ENCODE data around the gene RNF20. TPM values are rescaled to one million over a fixed set of nuclear protein-coding genes. Genes with fewer than 3 reads are reported as not detected.

RNF20 gene
- total and polyA plus RNA-seq, 7 experiments from 2014 or later: 30.5 to 67.8 (median 45.9) TPM

GRCh38 chr9:101528015-101528414, 5.6 kb upstream of the RNF20 start:
- ATAC-seq (no peak), DNase-seq (no peak)
- no peaks in the 10 kb centered on the region for H3K36me3 ChIP-seq (ENCODE audit: control insufficient read depth in 2 of 3, insufficient read depth in 3 of 3, low read length in 3 of 3)
- H3K4me1 ChIP-seq (ENCODE audit: control insufficient read depth in 2 of 2, insufficient read depth in 2 of 2, low read length in 2 of 2): peaks cover 0 to 2% of the 10 kb centered on the region in 2 donors
- Mint-ChIP-seq H3K27ac (peak overlapping the region in 1 of 9 donors; percentile 8), H3K4me3 (no peak overlapping the region), H3K9me3 (no peaks in the 10 kb centered on the region), H3K36me3 (peaks cover 0 to 4% (median 0%) of the 10 kb centered on the region in 5 donors), H3K27me3 (peaks cover 17 to 30% (median 28%) of the 10 kb centered on the region in 5 donors), H3K4me1 (peaks cover 0 to 7% (median 4%) of the 10 kb centered on the region in 7 donors)
- ChIA-PET CTCF (interaction anchor here (0.8 to 2.1 kb wide), 2 partner anchors 66 to 67 kb away, joined by 3 to 11 read pairs; no protein-coding TSS in a partner anchor), POLR2A (no interaction called here)
- H3K4me3 ChIP-seq (ENCODE audit: low read length): no peak overlapping the region
- H3K9me3 ChIP-seq (ENCODE audit: control insufficient read depth in 2 of 3, low read length in 3 of 3): no peaks in the 10 kb centered on the region
- no peak overlapping the region for H3K27ac ChIP-seq (ENCODE audit: low read depth, low read length)
- intact Hi-C loops (cut with micrococcal nuclease): no loop called here
- no peaks in the 10 kb centered on the region for H3K27me3 ChIP-seq (ENCODE audit: control insufficient read depth in 2 of 2, insufficient read depth in 2 of 2, low read length in 2 of 2)

- Histone ChIP-seq H3K36me3 (ENCODE audit: control insufficient read depth in 2 of 3, insufficient read depth in 3 of 3, low read length in 3 of 3) (no peaks in the 10 kb centered on the region), H3K27ac (ENCODE audit: low read depth, low read length) (no peak overlapping the region), H3K4me3 (ENCODE audit: low read length) (no peak overlapping the region), H3K4me1 (ENCODE audit: control insufficient read depth in 2 of 2, insufficient read depth in 2 of 2, low read length in 2 of 2) (peaks cover 1 to 8% of the 10 kb centered on the region in 2 donors), H3K9me3 (ENCODE audit: control insufficient read depth in 2 of 3, low read length in 3 of 3) (no peaks in the 10 kb centered on the region), H3K27me3 (ENCODE audit: control insufficient read depth in 2 of 2, insufficient read depth in 2 of 2, low read length in 2 of 2) (no peaks in the 10 kb centered on the region)
- ChIA-PET CTCF (interaction anchor here (0.6 to 2.5 kb wide), 5 partner anchors 43 to 129 kb away, joined by 4 to 11 read pairs (median 4); no protein-coding TSS in a partner anchor), POLR2A (interaction anchor here (0.6 kb wide), 1 partner anchor 46 kb away, joined by 3 read pairs; no protein-coding TSS in a partner anchor)
- Mint-ChIP-seq H3K27ac (no peak overlapping the region), H3K27me3 (peaks cover 0 to 11% (median 7%) of the 10 kb centered on the region in 5 donors), H3K4me3 (no peak overlapping the region), H3K4me1 (peaks cover under 1 to 19% (median 15%) of the 10 kb centered on the region in 7 donors), H3K9me3 (no peaks in the 10 kb centered on the region), H3K36me3 (no peaks in the 10 kb centered on the region)
- DNase-seq: peak in 8 of 9 donors; percentile 34 to 61 (median 56)
- intact Hi-C loops (cut with micrococcal nuclease): loop anchor here (1.0 to 5.0 kb wide), 7 partner anchors 37 to 1178 kb away; partner anchors contain the start of gene TEX10 (in 1 of the 2)
- ATAC-seq: peak; percentile 58
These were observed 3.5 kb upstream of the RNF20 start for GRCh38 chr9:101530076-101530711.

DNA sequence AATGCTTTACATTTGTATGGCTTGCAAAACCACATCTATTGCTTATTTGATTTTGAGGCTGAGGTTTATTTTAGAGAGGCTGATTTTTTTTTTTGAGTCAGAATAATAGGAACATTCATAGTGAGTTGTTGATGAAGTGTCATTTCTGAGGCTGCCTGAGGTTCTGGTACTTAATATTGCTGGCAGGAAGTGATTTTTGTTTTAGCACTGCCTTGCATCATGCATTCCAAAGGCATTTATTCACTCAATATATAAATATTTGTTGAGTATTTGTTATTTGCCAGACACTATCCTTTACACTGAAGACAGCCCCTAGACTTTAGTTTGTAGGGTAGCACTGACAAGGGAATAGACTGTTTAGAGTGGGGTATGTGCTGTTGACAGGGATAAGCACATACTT, 2.7 kb downstream of the RNF20 start:
- H3K4me3 Mint-ChIP-seq: peak overlapping the region in 7 of 10 donors; percentile 26 to 92 (median 36)
- DNase-seq (no peak), ATAC-seq (no peak)
- Histone ChIP-seq H3K27me3 (ENCODE audit: control insufficient read depth in 2 of 2, insufficient read depth in 2 of 2, low read length in 2 of 2) (no peaks in the 10 kb centered on the region), H3K4me3 (ENCODE audit: low read length) (no peak overlapping the region), H3K36me3 (ENCODE audit: control insufficient read depth in 2 of 3, insufficient read depth in 3 of 3, low read length in 3 of 3) (peaks cover 0 to 49% (median 6%) of the 10 kb centered on the region in 3 experiments), H3K9me3 (ENCODE audit: control insufficient read depth in 2 of 3, low read length in 3 of 3) (no peaks in the 10 kb centered on the region), H3K27ac (ENCODE audit: low read depth, low read length) (no peak overlapping the region), H3K4me1 (ENCODE audit: control insufficient read depth in 2 of 2, insufficient read depth in 2 of 2, low read length in 2 of 2) (peaks cover 20 to 24% of the 10 kb centered on the region in 2 donors)
- CTCF ChIA-PET: interaction anchor here (0.7 to 2.0 kb wide), 2 partner anchors 31 to 38 kb away, joined by 3 to 7 read pairs; no protein-coding TSS in a partner anchor
- H3K9me3 Mint-ChIP-seq: no peaks in the 10 kb centered on the region
- POLR2A ChIA-PET: interaction anchor here (1.1 to 1.8 kb wide), 3 partner anchors 31 to 138 kb away, joined by 3 to 4 read pairs (median 3); partner anchors contain the start of genes MRPL50 and ZNF189
- H3K36me3 Mint-ChIP-seq: peaks cover 0 to 9% (median 5%) of the 10 kb centered on the region in 5 donors
- H3K27me3 Mint-ChIP-seq: peaks cover 0 to 3% (median 0%) of the 10 kb centered on the region in 5 donors
- H3K4me1 Mint-ChIP-seq: peaks cover 14 to 23% (median 16%) of the 10 kb centered on the region in 7 donors
- intact Hi-C loops (cut with micrococcal nuclease): no loop called here
- H3K27ac Mint-ChIP-seq: no peak overlapping the region

- POLR2A ChIA-PET: interaction anchor here (0.6 to 1.8 kb wide), 3 partner anchors 31 to 139 kb away, joined by 3 to 4 read pairs (median 4); partner anchors contain the start of genes MRPL50 and ZNF189
- H3K27ac Mint-ChIP-seq: no peak overlapping the region
- Histone ChIP-seq H3K4me1 (ENCODE audit: control insufficient read depth in 2 of 2, insufficient read depth in 2 of 2, low read length in 2 of 2) (peaks cover 20 to 24% of the 10 kb centered on the region in 2 donors), H3K27me3 (ENCODE audit: control insufficient read depth in 2 of 2, insufficient read depth in 2 of 2, low read length in 2 of 2) (no peaks in the 10 kb centered on the region), H3K36me3 (ENCODE audit: control insufficient read depth in 2 of 3, insufficient read depth in 3 of 3, low read length in 3 of 3) (peaks cover 0 to 50% (median 8%) of the 10 kb centered on the region in 3 experiments), H3K27ac (ENCODE audit: low read depth, low read length) (no peak overlapping the region), H3K9me3 (ENCODE audit: control insufficient read depth in 2 of 3, low read length in 3 of 3) (no peaks in the 10 kb centered on the region), H3K4me3 (ENCODE audit: low read length) (no peak overlapping the region)
- CTCF ChIA-PET: interaction anchor here (0.7 to 2.0 kb wide), 2 partner anchors 30 to 150 kb away, joined by 4 to 7 read pairs; no protein-coding TSS in a partner anchor
- no peaks in the 10 kb centered on the region for H3K9me3 Mint-ChIP-seq
- no peaks in the 10 kb centered on the region for H3K27me3 Mint-ChIP-seq
- peaks cover 0 to 9% (median 5%) of the 10 kb centered on the region in 5 donors for H3K36me3 Mint-ChIP-seq
- no peak overlapping the region for H3K4me3 Mint-ChIP-seq
- ATAC-seq: no peak
- peak in 5 of 9 donors; percentile 8 to 24 (median 12) for DNase-seq
- H3K4me1 Mint-ChIP-seq: peaks cover 14 to 23% (median 16%) of the 10 kb centered on the region in 7 donors
- intact Hi-C loops (cut with micrococcal nuclease): no loop called here
These were observed 3.3 kb downstream of the RNF20 start for GRCh38 chr9:101536938-101537337.

GRCh38 chr9:101540069-101540468, 6.4 kb downstream of the RNF20 start:
- Mint-ChIP-seq H3K4me3 (peak overlapping the region in 1 of 10 donors; percentile 41), H3K4me1 (peaks cover 0 to 14% (median 4%) of the 10 kb centered on the region in 7 donors), H3K27me3 (no peaks in the 10 kb centered on the region), H3K27ac (no peak overlapping the region), H3K36me3 (peaks cover 5 to 9% (median 9%) of the 10 kb centered on the region in 5 donors), H3K9me3 (no peaks in the 10 kb centered on the region)
- ChIA-PET CTCF (no interaction called here), POLR2A (interaction anchor here (0.7 to 1.1 kb wide), 2 partner anchors 32 to 36 kb away, joined by 3 read pairs; no protein-coding TSS in a partner anchor)
- no peak overlapping the region for H3K4me3 ChIP-seq (ENCODE audit: low read length)
- H3K9me3 ChIP-seq (ENCODE audit: control insufficient read depth in 2 of 3, low read length in 3 of 3): no peaks in the 10 kb centered on the region
- intact Hi-C loops (cut with micrococcal nuclease): no loop called here
- DNase-seq: no peak
- no peaks in the 10 kb centered on the region for H3K27me3 ChIP-seq (ENCODE audit: control insufficient read depth in 2 of 2, insufficient read depth in 2 of 2, low read length in 2 of 2)
- no peak overlapping the region for H3K27ac ChIP-seq (ENCODE audit: low read depth, low read length)
- peaks cover 7 to 71% (median 15%) of the 10 kb centered on the region in 3 experiments for H3K36me3 ChIP-seq (ENCODE audit: control insufficient read depth in 2 of 3, insufficient read depth in 3 of 3, low read length in 3 of 3)
- ATAC-seq: no peak
- H3K4me1 ChIP-seq (ENCODE audit: control insufficient read depth in 2 of 2, insufficient read depth in 2 of 2, low read length in 2 of 2): peaks cover 13 to 24% of the 10 kb centered on the region in 2 donors

- no peak overlapping the region for H3K27ac ChIP-seq (ENCODE audit: low read depth, low read length)
- ChIA-PET POLR2A (no interaction called here), CTCF (interaction anchor here (0.6 kb wide), 1 partner anchor 8 kb away, joined by 3 read pairs; no protein-coding TSS in a partner anchor)
- Mint-ChIP-seq H3K27ac (no peak overlapping the region), H3K27me3 (no peaks in the 10 kb centered on the region), H3K9me3 (no peaks in the 10 kb centered on the region), H3K4me3 (no peak overlapping the region), H3K36me3 (peaks cover 25 to 35% (median 26%) of the 10 kb centered on the region in 5 donors), H3K4me1 (peaks cover 0 to 4% (median 0%) of the 10 kb centered on the region in 7 donors)
- H3K36me3 ChIP-seq (ENCODE audit: control insufficient read depth in 2 of 3, insufficient read depth in 3 of 3, low read length in 3 of 3): peaks cover 23 to 80% (median 41%) of the 10 kb centered on the region in 3 experiments
- intact Hi-C loops (cut with micrococcal nuclease): no loop called here
- no peaks in the 10 kb centered on the region for H3K4me1 ChIP-seq (ENCODE audit: control insufficient read depth in 2 of 2, insufficient read depth in 2 of 2, low read length in 2 of 2)
- DNase-seq (no peak), ATAC-seq (no peak)
- H3K4me3 ChIP-seq (ENCODE audit: low read length): no peak overlapping the region
- H3K27me3 ChIP-seq (ENCODE audit: control insufficient read depth in 2 of 2, insufficient read depth in 2 of 2, low read length in 2 of 2): no peaks in the 10 kb centered on the region
- no peaks in the 10 kb centered on the region for H3K9me3 ChIP-seq (ENCODE audit: control insufficient read depth in 2 of 3, low read length in 3 of 3)
These were observed 9.6 kb downstream of the RNF20 start for GRCh38 chr9:101543098-101543735.

All from naive thymus-derived CD4-positive, alpha-beta T cell (primary cell).